Astrocyte (in vitro differentiated cells and primary cell): Measurements from ENCODE around the gene PLPPR5. TPM values are rescaled to one million over a fixed set of nuclear protein-coding genes. Genes with fewer than 3 reads are reported as not detected.
"Not testable (repeated sequence)": the region's sequence is repeated elsewhere in the genome, so short reads cannot be mapped to it uniquely, and the experiment has no call there.

Experiments used
- DNase-seq: peaks from one replicate; pipeline ENCODE4 v3.0.0-alpha.2; 2010; ENCODE audit warnings: low read depth
- FAIRE-seq: peaks from 2 replicates; lab custom pipeline; 2011; peaks lifted over from hg19 to GRCh38; lab: Jason Lieb, UNC
- H2AFZ ChIP-seq: 2 replicates; pipeline ENCODE4 v1.6.0; 2012; ENCODE audit warnings: low read depth, low read length, inconsistent platforms
- H3K27ac ChIP-seq: 2 replicates; pipeline ENCODE4 v1.5.1; 2011; ENCODE audit warnings: low read depth, low read length, inconsistent platforms
- H3K27me3 ChIP-seq: 2 replicates; pipeline ENCODE4 v1.6.0; 2011; ENCODE audit warnings: low read length, inconsistent platforms; ENCODE audit not compliant: insufficient read depth
- H3K36me3 ChIP-seq: 2 replicates; pipeline ENCODE4 v1.5.1; 2011; ENCODE audit warnings: low read length, inconsistent platforms; ENCODE audit not compliant: insufficient read depth
- H3K4me1 ChIP-seq: 2 replicates; pipeline ENCODE4 v1.5.1; 2011; ENCODE audit warnings: low read length, inconsistent platforms; ENCODE audit not compliant: insufficient read depth
- H3K4me2 ChIP-seq: 2 replicates; pipeline ENCODE4 v1.6.0; 2012; ENCODE audit warnings: low read length, inconsistent platforms
- H3K4me3 ChIP-seq: 2 replicates; pipeline ENCODE4 v1.5.1; 2011; ENCODE audit warnings: low read depth, mild to moderate bottlenecking, low read length, inconsistent platforms; ENCODE audit not compliant: insufficient read depth
- H3K79me2 ChIP-seq: 2 replicates; pipeline ENCODE4 v1.6.0; 2012; ENCODE audit warnings: mild to moderate bottlenecking, low read length, inconsistent platforms; ENCODE audit not compliant: insufficient read depth
- H3K9ac ChIP-seq: 2 replicates; pipeline ENCODE4 v1.6.0; 2012; ENCODE audit warnings: mild to moderate bottlenecking, low read length, inconsistent platforms
- H3K9me3 ChIP-seq: 2 replicates; pipeline ENCODE4 v1.5.1; 2012; ENCODE audit warnings: low read depth, mild to moderate bottlenecking, low read length, inconsistent platforms; ENCODE audit not compliant: insufficient read depth
- H4K20me1 ChIP-seq: 2 replicates; pipeline ENCODE4 v1.6.0; 2012; ENCODE audit warnings: low read length, inconsistent platforms; ENCODE audit not compliant: insufficient read depth
- H3K27ac Mint-ChIP-seq: one replicate; pipeline ENCODE4 v1.8.0; 2021; ENCODE audit warnings: mild to moderate bottlenecking, mixed read lengths; ENCODE audit not compliant: unreplicated experiment
- H3K27me3 Mint-ChIP-seq: one replicate; pipeline ENCODE4 v1.8.0; 2021; ENCODE audit warnings: low read depth, mixed read lengths; ENCODE audit not compliant: unreplicated experiment
- H3K36me3 Mint-ChIP-seq: one replicate; pipeline ENCODE4 v1.8.0; 2021; ENCODE audit warnings: low read depth, mixed read lengths; ENCODE audit not compliant: unreplicated experiment
- H3K4me1 Mint-ChIP-seq: one replicate; pipeline ENCODE4 v1.8.0; 2021; ENCODE audit warnings: low read depth, mixed read lengths; ENCODE audit not compliant: unreplicated experiment
- H3K4me3 Mint-ChIP-seq: one replicate; pipeline ENCODE4 v1.8.0; 2021; ENCODE audit warnings: mild to moderate bottlenecking, moderate library complexity, mixed read lengths; ENCODE audit not compliant: unreplicated experiment
- H3K9me3 Mint-ChIP-seq: one replicate; pipeline ENCODE4 v1.8.0; 2021; ENCODE audit warnings: mild to moderate bottlenecking, mixed read lengths; ENCODE audit not compliant: unreplicated experiment
- CTCF ChIP-seq: IDR thresholded peaks from 2 replicates; pipeline ENCODE4 v1.5.1; 2011; ENCODE audit warnings: low read depth, mild to moderate bottlenecking, inconsistent platforms, low read length, moderate library complexity; ENCODE audit not compliant: insufficient read depth
- EZH2 ChIP-seq: IDR thresholded peaks from 2 replicates; pipeline ENCODE4 v1.6.1; 2012; ENCODE audit warnings: mild to moderate bottlenecking, low read length, inconsistent platforms; ENCODE audit not compliant: insufficient read depth
- total RNA-seq: library from RNA; stranded (reverse); gene quantifications from 2 replicates; pipeline ENCODE4 v1.2.1, GENCODE V29; 2021

PLPPR5 gene
- total RNA-seq, 1 donor from 2014 or later, result 0.09 TPM

DNA sequence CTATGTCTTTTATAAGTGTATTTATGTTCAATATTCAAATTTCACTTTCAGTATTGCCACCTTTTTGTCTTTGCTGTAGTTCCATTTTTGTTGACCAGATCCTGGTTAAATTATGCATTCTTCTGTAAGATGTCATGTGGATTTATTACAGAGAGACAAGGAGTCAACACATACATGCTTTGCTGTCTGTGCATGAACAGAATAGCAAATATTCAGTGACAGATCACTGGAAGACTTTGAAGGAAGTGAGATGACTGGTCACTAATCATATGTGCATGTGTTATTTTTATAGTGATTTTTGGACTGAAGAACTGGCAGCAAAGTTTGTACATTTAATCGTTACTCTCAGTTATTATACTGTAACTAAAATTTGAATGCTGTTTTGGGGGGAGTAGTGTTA is 117.2 kb downstream of the PLPPR5 start:
- Mint-ChIP-seq H3K4me3 (no peak overlapping the region), H3K9me3 (no peaks in the 10 kb centered on the region), H3K36me3 (no peaks in the 10 kb centered on the region), H3K4me1 (no peaks in the 10 kb centered on the region), H3K27me3 (no peaks in the 10 kb centered on the region), H3K27ac (no peak overlapping the region)
- TF ChIP-seq CTCF (no peak), EZH2 (no peak)
- no peak for FAIRE-seq
- Histone ChIP-seq H4K20me1 (no peaks in the 10 kb centered on the region), H3K79me2 (no peaks in the 10 kb centered on the region), H3K27me3 (no peaks in the 10 kb centered on the region), H2AFZ (no peak overlapping the region), H3K4me2 (no peak overlapping the region), H3K4me1 (no peaks in the 10 kb centered on the region), H3K4me3 (no peak overlapping the region), H3K9me3 (no peaks in the 10 kb centered on the region), H3K27ac (no peak overlapping the region), H3K9ac (no peak overlapping the region), H3K36me3 (no peaks in the 10 kb centered on the region)
- DNase-seq, result no peak

DNA sequence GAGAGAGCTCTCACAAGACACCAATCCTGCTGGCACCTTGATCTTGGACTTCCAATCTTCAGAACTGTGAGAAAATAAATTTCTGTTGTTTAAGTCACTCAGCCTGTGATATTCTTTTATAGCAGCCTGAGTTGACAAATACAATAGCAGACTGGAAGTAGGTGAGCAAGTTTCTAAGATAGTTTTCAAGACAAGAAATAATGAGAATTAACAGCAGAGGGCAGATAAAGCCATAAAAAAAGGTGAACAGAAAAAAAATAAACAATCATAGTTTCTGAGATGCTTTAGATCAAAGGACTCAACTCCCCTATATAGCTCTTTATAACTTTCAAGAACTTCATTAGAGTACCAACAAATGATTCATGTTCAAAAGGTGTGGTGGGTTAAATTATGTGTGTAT is 119.8 kb downstream of the PLPPR5 start:
- no peaks in the 10 kb centered on the region for H3K79me2 ChIP-seq
- Mint-ChIP-seq H3K9me3 (peaks cover 4% of the 10 kb centered on the region), H3K4me1 (no peaks in the 10 kb centered on the region), H3K4me3 (no peak overlapping the region), H3K27ac (no peak overlapping the region), H3K36me3 (no peaks in the 10 kb centered on the region), H3K27me3 (no peaks in the 10 kb centered on the region)
- H4K20me1 ChIP-seq, result no peaks in the 10 kb centered on the region
- H3K4me1 ChIP-seq, result no peaks in the 10 kb centered on the region
- no peak overlapping the region for H3K9ac ChIP-seq
- H3K27ac ChIP-seq, result no peak overlapping the region
- no peak overlapping the region for H3K4me3 ChIP-seq
- no peak overlapping the region for H2AFZ ChIP-seq
- FAIRE-seq (no peak), DNase-seq (no peak)
- TF ChIP-seq CTCF, result no peak
- TF ChIP-seq EZH2, result no peak
- H3K36me3 ChIP-seq, result no peaks in the 10 kb centered on the region
- H3K27me3 ChIP-seq, result no peaks in the 10 kb centered on the region
- no peaks in the 10 kb centered on the region for H3K9me3 ChIP-seq
- no peak overlapping the region for H3K4me2 ChIP-seq

- H3K9ac ChIP-seq, result no peak overlapping the region
- peaks cover 9% of the 10 kb centered on the region for H3K9me3 Mint-ChIP-seq
- TF ChIP-seq EZH2, result no peak
- TF ChIP-seq CTCF, result no peak
- no peak for DNase-seq
- no peaks in the 10 kb centered on the region for H3K9me3 ChIP-seq
- no peak overlapping the region for H3K4me3 Mint-ChIP-seq
- H3K36me3 Mint-ChIP-seq, result no peaks in the 10 kb centered on the region
- no peaks in the 10 kb centered on the region for H3K79me2 ChIP-seq
- no peak overlapping the region for H3K4me2 ChIP-seq
- H3K4me1 ChIP-seq, result no peaks in the 10 kb centered on the region
- FAIRE-seq, result peak; percentile 20
- H4K20me1 ChIP-seq, result no peaks in the 10 kb centered on the region
- H2AFZ ChIP-seq, result no peak overlapping the region
- H3K27me3 ChIP-seq, result no peaks in the 10 kb centered on the region
- H3K36me3 ChIP-seq, result no peaks in the 10 kb centered on the region
- no peak overlapping the region for H3K27ac Mint-ChIP-seq
- H3K27me3 Mint-ChIP-seq, result peaks cover 2% of the 10 kb centered on the region
- no peak overlapping the region for H3K4me3 ChIP-seq
- no peak overlapping the region for H3K27ac ChIP-seq
- H3K4me1 Mint-ChIP-seq, result no peaks in the 10 kb centered on the region
Observed at GRCh38 chr1:98881901-98882300, 122.8 kb downstream of the PLPPR5 start.

DNA sequence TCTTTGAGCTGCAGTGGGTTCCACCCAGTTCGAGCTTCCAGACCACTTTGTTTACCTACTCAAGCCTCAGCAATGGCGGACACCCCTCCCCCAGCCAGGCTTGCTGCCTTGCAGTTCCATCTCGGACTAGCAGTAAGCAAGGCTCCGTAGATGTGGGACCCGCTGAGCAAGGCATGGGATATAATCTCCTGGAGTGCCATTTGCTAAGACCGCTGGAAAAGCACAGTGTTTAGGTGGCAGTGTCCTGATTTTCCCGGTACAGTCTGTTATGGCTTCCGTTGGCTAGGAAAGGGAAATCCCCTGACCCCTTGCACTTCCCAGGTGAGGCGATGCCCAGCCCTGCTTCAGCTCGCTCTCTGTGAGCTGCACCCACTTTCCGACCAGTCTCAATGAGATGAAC is 123.4 kb downstream of the PLPPR5 start:
- DNase-seq, result not testable (repeated sequence)

More for the DNA sequence above, 123.4 kb downstream of the PLPPR5 start:
- FAIRE-seq, H3K27me3 Mint-ChIP-seq, H3K36me3 ChIP-seq, H3K4me1 Mint-ChIP-seq, H3K9me3 ChIP-seq, H3K27ac Mint-ChIP-seq, H3K4me3 ChIP-seq, H4K20me1 ChIP-seq, H3K4me1 ChIP-seq, H3K36me3 Mint-ChIP-seq, H2AFZ ChIP-seq, H3K79me2 ChIP-seq, H3K4me3 Mint-ChIP-seq, H3K9ac ChIP-seq, H3K27ac ChIP-seq, H3K4me2 ChIP-seq, H3K27me3 ChIP-seq: not testable (repeated sequence)
- peaks cover 11% of the 10 kb centered on the region for H3K9me3 Mint-ChIP-seq
